OCI-LY7 (cell line): Measurements from ENCODE around the gene AAGAB. TPM values are rescaled to one million over a fixed set of nuclear protein-coding genes. Genes with fewer than 3 reads are reported as not detected.

Source experiments
- BruUV-seq: library from RNA; stranded (reverse); fragments of 400-500 nt; replicated peaks from 2 replicates; lab custom pipeline; 2021; lab: Mats Ljungman, UMichigan
- CTCF ChIA-PET: fragments of 300-600 bp; sonication (Branson Sonifier 250); formaldehyde crosslinking; loops from one replicate; lab custom pipeline; 2022; ENCODE audit warnings: antibody characterized with exemption; ENCODE audit not compliant: unreplicated experiment; lab: Charles Lee
- POLR2A ChIA-PET: fragments of 300-600 bp; sonication (Branson Sonifier 250); formaldehyde crosslinking; loops from one replicate; lab custom pipeline; 2022; ENCODE audit warnings: antibody characterized with exemption; lab: Charles Lee
- DNase-seq: peaks from one replicate; pipeline ENCODE4 v3.0.0-alpha.2; 2015; ENCODE audit warnings: low spot score
- H2AFZ ChIP-seq: fragments of 200-600 bp; sonication (generic), shearing (Covaris generic); 2 replicates; pipeline ENCODE4 v1.6.1; 2014; ENCODE audit warnings: mild to moderate bottlenecking, antibody characterized with exemption, low read length, moderate library complexity
- H3K27ac ChIP-seq: fragments of 200-600 bp; sonication (generic); 2 replicates; pipeline ENCODE4 v1.5.1; 2014; ENCODE audit warnings: mixed run types, low read depth, mild to moderate bottlenecking, moderate library complexity, low read length, inconsistent platforms; ENCODE audit not compliant: poor library complexity, severe bottlenecking
- H3K36me3 ChIP-seq: fragments of 200-600 bp; sonication (generic); 2 replicates; pipeline ENCODE4 v1.6.1; 2014; ENCODE audit warnings: mild to moderate bottlenecking, antibody characterized with exemption, low read length, moderate library complexity, mixed read lengths; ENCODE audit not compliant: insufficient read depth
- H3K4me1 ChIP-seq: fragments of 200-600 bp; sonication (generic); 2 replicates; pipeline ENCODE4 v1.5.1; 2014; ENCODE audit warnings: mild to moderate bottlenecking, low read length; ENCODE audit not compliant: insufficient read depth, poor library complexity, severe bottlenecking
- H3K4me2 ChIP-seq: fragments of 200-600 bp; sonication (generic); 2 replicates; pipeline ENCODE4 v1.6.1; 2014; ENCODE audit warnings: mild to moderate bottlenecking, low read length
- H3K4me3 ChIP-seq: fragments of 200-600 bp; sonication (generic); 2 replicates; pipeline ENCODE4 v1.5.1; 2014; ENCODE audit warnings: mild to moderate bottlenecking, low read depth, low read length; ENCODE audit not compliant: poor library complexity, severe bottlenecking
- H3K79me2 ChIP-seq: fragments of 200-600 bp; sonication (generic); 2 replicates; pipeline ENCODE4 v1.6.1; 2016; ENCODE audit warnings: low read depth, mild to moderate bottlenecking, low read length, moderate library complexity, mixed read lengths; ENCODE audit not compliant: insufficient read depth
- H3K9me2 ChIP-seq: fragments of 200-600 bp; sonication (generic); 2 replicates; pipeline ENCODE4 v1.6.1; 2016; ENCODE audit warnings: mild to moderate bottlenecking, low read length, mixed read lengths; ENCODE audit not compliant: insufficient read depth
- H3K9me3 ChIP-seq: fragments of 200-600 bp; sonication (generic); 2 replicates; pipeline ENCODE4 v1.6.1; 2014; ENCODE audit warnings: mild to moderate bottlenecking, mixed run types, low read length, mixed read lengths
- H4K20me1 ChIP-seq: fragments of 200-600 bp; sonication (generic); 2 replicates; pipeline ENCODE4 v1.6.1; 2014; ENCODE audit warnings: mild to moderate bottlenecking, antibody characterized with exemption, low read length, moderate library complexity, mixed read lengths; ENCODE audit not compliant: insufficient read depth
- CTCF ChIP-seq: fragments of 200-600 bp; sonication (generic); conservative IDR thresholded peaks from 2 replicates; pipeline ENCODE4 v1.5.1; 2014; ENCODE audit warnings: mild to moderate bottlenecking, antibody characterized with exemption, low read length, moderate library complexity, mixed read lengths
- EZH2phosphoT487 ChIP-seq: fragments of 200-600 bp; sonication (generic); IDR thresholded peaks from 2 replicates; pipeline ENCODE4 v1.6.1; 2018; ENCODE audit warnings: low read depth, borderline replicate concordance, mild to moderate bottlenecking, mixed run types, antibody characterized with exemption, low read length, moderate library complexity, mixed read lengths
- intact Hi-C: fragments of 100-400 bp; cut with micrococcal nuclease; formaldehyde crosslinking; loops from one replicate; pipeline ENCODE4 v1.10.0; 2022; ENCODE audit not compliant: unreplicated experiment
- total RNA-seq, 2 experiments: library from RNA; depleted of rRNA in 1 of 2; stranded (reverse); fragments of >200 nt in 1 of 2; shearing (Covaris generic) in 1 of 2; gene quantifications; 2 replicates each; pipeline ENCODE4 v1.2.3, GENCODE V29; 2014 to 2022

AAGAB gene
- total RNA-seq, 2 experiments from 2014 or later = 31.0 to 39.9 TPM

- no peak overlapping the region for H3K27ac ChIP-seq
- TF ChIP-seq EZH2phosphoT487 = no peak
- TF ChIP-seq CTCF = no peak
- peaks cover 59% of the 10 kb centered on the region for H3K79me2 ChIP-seq
- POLR2A ChIA-PET = interaction anchor here (0.7 kb wide), 1 partner anchor 406 kb away, joined by 5 read pairs; no protein-coding TSS in a partner anchor
- no peak overlapping the region for H3K4me2 ChIP-seq
- H3K4me3 ChIP-seq = no peak overlapping the region
- no TSS peak for BruUV-seq
- H3K4me1 ChIP-seq = peaks cover 30% of the 10 kb centered on the region
- H3K9me3 ChIP-seq = peaks cover 34% of the 10 kb centered on the region; the same call in 1 of the 2 replicates
- no peaks in the 10 kb centered on the region for H3K9me2 ChIP-seq
- peaks cover 13% of the 10 kb centered on the region; the same call in 1 of the 2 replicates for H4K20me1 ChIP-seq
- H2AFZ ChIP-seq = no peak overlapping the region
- CTCF ChIA-PET = no interaction called here
- peaks cover 45% of the 10 kb centered on the region for H3K36me3 ChIP-seq
- intact Hi-C loops = no loop called here
- DNase-seq = no peak
Measured at GRCh38 chr15:67242708-67243111, 11.8 kb downstream of the AAGAB start.

- peaks cover 69% of the 10 kb centered on the region for H3K79me2 ChIP-seq
- POLR2A ChIA-PET = interaction anchor here (0.8 to 2.0 kb wide), 3 partner anchors 13 to 16 kb away, joined by 3 to 6 read pairs (median 4); partner anchors contain the start of genes AAGAB and IQCH
- H3K4me3 ChIP-seq = no peak overlapping the region
- peak overlapping the region; percentile 56 for H3K4me2 ChIP-seq
- intact Hi-C loops = no loop called here
- no peak overlapping the region for H3K27ac ChIP-seq
- peaks cover 17% of the 10 kb centered on the region; the same call in 1 of the 2 replicates for H4K20me1 ChIP-seq
- H3K9me2 ChIP-seq = no peaks in the 10 kb centered on the region
- no TSS peak for BruUV-seq
- peak; percentile 19 for DNase-seq
- CTCF ChIA-PET = no interaction called here
- peaks cover 38% of the 10 kb centered on the region for H3K36me3 ChIP-seq
- no peak overlapping the region for H2AFZ ChIP-seq
- TF ChIP-seq CTCF (no peak), EZH2phosphoT487 (no peak)
- H3K4me1 ChIP-seq = peaks cover 30% of the 10 kb centered on the region
- H3K9me3 ChIP-seq = peaks cover 25% of the 10 kb centered on the region; the same call in 1 of the 2 replicates
Measured at GRCh38 chr15:67241132-67241855, 13.2 kb downstream of the AAGAB start.
